Activated naive CD8-positive, alpha-beta T cell treated with anti-CD3 and anti-CD28 coated beads, Interleukin-2, amount 50 U/mL, for 24 hours (primary cell): Measurements from ENCODE around the gene CBX4.

ENCODE experiments used
- ATAC-seq: fragments of 150-1000 bp; cut with Tn5 transposase; one replicate; pipeline ENCODE4 v1.10.0; 2021
- DNase-seq: peaks from one replicate; pipeline ENCODE4 v3.0.0; 2021
- H3K27ac Mint-ChIP-seq: one replicate; pipeline ENCODE4 v1.8.0; 2021; ENCODE audit warnings: mild to moderate bottlenecking, mixed read lengths
- H3K27me3 Mint-ChIP-seq: one replicate; pipeline ENCODE4 v1.8.0; 2021; ENCODE audit warnings: mixed read lengths
- H3K36me3 Mint-ChIP-seq: one replicate; pipeline ENCODE4 v1.8.0; 2021; ENCODE audit warnings: low read depth, mixed read lengths
- H3K4me1 Mint-ChIP-seq: one replicate; pipeline ENCODE4 v1.8.0; 2021; ENCODE audit warnings: mixed read lengths
- H3K4me3 Mint-ChIP-seq: one replicate; pipeline ENCODE4 v1.8.0; 2021; ENCODE audit warnings: mild to moderate bottlenecking, moderate library complexity, mixed read lengths
- H3K9me3 Mint-ChIP-seq: one replicate; pipeline ENCODE4 v1.8.0; 2021; ENCODE audit warnings: mixed read lengths

CBX4 gene

DNA sequence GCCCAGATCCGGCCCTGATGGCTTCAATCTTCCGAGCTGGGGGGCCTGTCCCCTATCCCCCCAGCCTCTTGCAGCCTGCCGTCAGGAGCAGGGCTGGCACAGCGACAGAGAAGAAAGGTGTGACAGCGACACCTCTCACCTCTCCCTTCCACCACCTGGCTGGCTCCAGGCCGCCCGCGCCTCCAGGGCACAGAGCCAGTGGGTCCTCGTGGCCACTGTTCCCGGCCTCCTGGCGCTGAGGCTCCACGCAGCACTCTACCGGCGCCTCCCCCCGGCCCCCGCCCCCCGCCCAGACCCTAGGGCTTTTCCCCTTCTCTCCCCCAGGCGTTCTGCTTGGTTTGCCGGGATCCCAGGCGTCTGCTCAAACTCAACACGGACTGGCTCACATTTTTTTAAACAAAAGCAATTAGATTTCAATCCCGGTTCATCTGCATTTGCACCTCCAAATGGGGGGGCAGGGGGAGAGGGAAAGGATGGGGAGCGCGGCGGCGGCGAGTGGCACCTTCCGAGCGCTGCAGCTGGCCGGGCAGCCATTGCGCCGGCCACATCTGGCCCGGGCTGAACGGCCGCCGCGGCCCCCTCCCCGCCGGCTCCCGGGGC, 29.6 kb downstream of the CBX4 start:
- no peak overlapping the region for H3K4me3 Mint-ChIP-seq
- DNase-seq (no peak), ATAC-seq (no peak)
- peaks cover 73% of the 10 kb centered on the region for H3K27me3 Mint-ChIP-seq
- H3K4me1 Mint-ChIP-seq: peaks cover 47% of the 10 kb centered on the region
- no peaks in the 10 kb centered on the region for H3K9me3 Mint-ChIP-seq
- H3K27ac Mint-ChIP-seq: no peak overlapping the region
- no peaks in the 10 kb centered on the region for H3K36me3 Mint-ChIP-seq

DNA sequence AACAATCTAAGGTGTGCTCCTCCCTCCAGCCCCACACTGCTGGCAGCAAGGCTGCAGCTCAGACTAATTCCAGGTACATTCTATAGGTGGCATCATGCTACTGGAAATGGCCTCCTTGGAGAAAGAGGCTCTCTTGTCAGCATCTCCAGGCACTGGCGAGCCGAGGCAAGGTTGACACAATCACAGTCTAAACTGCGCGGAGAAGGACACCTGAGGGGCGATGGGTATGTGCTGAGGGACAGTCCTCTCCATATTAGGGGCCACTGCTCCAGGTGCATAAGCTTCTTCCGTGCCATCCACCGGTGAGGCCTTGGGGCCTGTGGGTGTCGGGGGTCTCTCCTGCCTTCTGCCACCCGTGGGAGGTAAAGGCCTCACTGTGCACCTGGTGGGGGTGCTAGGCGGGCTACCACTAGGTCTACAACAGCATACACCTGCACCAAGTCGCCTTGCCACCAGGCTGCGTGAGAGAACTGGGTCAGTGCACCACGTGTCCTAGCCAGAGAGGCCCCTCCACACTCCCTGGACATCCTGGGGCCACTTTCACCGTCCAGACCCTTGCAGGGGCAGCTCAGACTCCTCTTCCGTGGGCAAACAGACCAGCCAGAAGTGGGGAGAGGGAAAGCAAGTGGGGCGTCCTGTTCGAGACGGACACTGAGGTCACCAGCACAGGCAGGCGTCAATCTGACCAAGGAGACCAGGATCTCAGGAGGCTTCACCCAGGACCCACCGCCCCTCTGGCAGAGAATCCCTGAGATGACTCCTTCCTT, 30.3 kb downstream of the CBX4 start:
- H3K27me3 Mint-ChIP-seq: peaks cover 71% of the 10 kb centered on the region
- no peak for DNase-seq
- H3K4me1 Mint-ChIP-seq: peaks cover 45% of the 10 kb centered on the region
- H3K36me3 Mint-ChIP-seq: no peaks in the 10 kb centered on the region
- no peak overlapping the region for H3K27ac Mint-ChIP-seq
- H3K9me3 Mint-ChIP-seq: no peaks in the 10 kb centered on the region
- no peak for ATAC-seq
- no peak overlapping the region for H3K4me3 Mint-ChIP-seq

DNA sequence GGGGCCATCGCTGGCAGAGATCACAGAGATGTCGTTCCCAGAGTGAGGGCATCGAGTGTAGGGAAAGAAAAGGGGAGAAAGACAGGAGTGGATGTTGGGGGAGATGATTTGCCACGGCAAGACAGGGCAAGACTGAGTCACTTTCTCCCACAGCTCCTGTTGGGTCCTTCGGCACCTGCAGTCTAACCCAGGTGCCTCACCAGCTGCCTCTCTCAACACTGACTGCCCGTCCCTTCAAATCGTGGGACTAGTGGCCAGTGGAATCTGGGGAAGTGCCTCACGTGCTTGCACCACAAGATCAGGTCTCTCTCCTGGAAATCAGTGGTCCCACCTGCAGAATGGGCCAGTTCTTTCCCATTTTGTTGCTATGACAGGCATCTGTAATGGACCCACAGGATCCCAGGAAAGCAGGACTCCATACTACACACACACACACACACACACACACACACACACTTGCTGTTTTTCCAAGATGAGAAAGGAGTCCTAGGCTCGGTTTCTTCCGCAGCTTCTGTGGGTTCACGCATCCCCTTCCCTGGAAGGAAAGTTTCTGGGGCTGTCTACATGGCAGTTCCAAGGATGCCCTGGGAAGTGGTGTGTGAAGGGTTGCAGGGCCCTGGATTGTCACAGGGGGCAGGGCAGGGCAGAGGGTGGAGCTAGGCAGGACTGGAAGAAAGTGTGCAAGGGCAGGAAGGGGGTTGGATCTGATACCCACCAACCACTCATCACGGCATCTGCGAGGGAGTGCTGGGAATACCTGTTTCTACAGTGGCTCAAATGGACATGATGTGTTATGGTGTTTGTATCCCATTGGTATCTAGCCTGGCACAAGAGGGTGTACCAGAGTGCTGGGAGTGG, 32.1 kb downstream of the CBX4 start:
- Mint-ChIP-seq H3K36me3 (no peaks in the 10 kb centered on the region), H3K4me3 (no peak overlapping the region), H3K27me3 (peaks cover 72% of the 10 kb centered on the region), H3K4me1 (peaks cover 51% of the 10 kb centered on the region), H3K27ac (peak overlapping the region; percentile 60), H3K9me3 (no peaks in the 10 kb centered on the region)
- DNase-seq (no peak), ATAC-seq (no peak)

DNA sequence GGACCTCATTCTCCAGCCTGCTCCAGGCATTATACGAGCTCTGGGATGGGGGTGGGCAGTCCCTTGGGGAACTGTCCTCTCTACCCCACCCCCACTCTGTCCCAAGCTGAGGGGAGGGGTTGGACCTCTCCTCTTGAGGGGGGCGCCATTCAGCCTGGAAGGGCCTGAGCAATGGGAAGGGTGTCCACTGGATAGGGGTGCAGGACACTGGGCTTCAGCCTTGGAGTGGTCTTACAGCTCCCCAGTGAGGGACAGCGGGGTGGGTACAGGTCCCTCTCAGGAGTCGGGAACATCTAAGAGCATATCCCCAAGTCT, 32.8 kb downstream of the CBX4 start:
- DNase-seq (no peak), ATAC-seq (no peak)
- Mint-ChIP-seq H3K4me3 (no peak overlapping the region), H3K27me3 (peaks cover 72% of the 10 kb centered on the region), H3K36me3 (no peaks in the 10 kb centered on the region), H3K27ac (peak overlapping the region; percentile 60), H3K9me3 (no peaks in the 10 kb centered on the region), H3K4me1 (peaks cover 50% of the 10 kb centered on the region)

DNA sequence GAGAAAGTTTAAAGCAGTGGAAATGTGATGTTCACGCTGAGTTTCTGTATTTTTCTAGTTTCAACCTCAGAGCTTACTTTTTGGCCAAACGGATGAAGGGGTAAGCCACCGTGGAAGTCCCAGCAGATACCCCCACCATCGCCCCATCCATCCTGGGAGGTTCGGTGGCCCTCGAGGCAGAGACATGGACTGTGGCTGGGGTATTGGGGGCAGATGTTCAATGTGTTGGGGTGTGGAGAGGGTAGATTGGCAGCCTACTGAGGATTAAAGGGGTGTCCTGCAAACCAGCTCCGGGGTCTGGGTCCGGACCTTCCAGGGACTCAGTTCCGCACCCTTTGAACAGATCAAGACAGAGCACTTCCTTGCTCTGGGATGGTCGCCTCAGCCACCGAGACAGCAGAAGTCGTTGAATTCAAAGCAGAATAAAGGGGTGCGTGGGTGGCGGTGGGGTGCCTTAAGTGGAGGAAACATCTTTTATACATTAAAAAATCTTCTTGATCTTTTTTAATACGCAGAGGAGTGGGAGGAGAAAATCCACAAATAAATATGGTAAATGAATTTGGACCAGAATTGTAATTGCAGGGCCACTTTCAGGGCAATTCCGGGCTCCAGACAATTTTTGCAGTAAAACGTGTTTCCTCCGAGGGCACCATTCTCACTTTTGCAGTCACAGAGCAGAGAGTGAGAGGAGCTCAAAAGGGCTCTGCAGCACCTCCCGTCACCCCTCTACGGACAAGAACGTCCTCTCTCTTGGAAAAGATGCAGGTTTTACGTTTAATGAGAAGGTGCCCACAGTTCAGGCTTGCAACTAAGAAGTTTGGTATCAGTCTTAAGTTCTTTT, 34.2 kb downstream of the CBX4 start:
- peaks cover 76% of the 10 kb centered on the region for H3K27me3 Mint-ChIP-seq
- no peak for DNase-seq
- peak overlapping the region; percentile 79 for H3K27ac Mint-ChIP-seq
- H3K36me3 Mint-ChIP-seq: peaks cover 2% of the 10 kb centered on the region
- peak; percentile 6 for ATAC-seq
- peak overlapping the region; percentile 60 for H3K4me3 Mint-ChIP-seq
- H3K9me3 Mint-ChIP-seq: no peaks in the 10 kb centered on the region
- peaks cover 53% of the 10 kb centered on the region for H3K4me1 Mint-ChIP-seq

DNA sequence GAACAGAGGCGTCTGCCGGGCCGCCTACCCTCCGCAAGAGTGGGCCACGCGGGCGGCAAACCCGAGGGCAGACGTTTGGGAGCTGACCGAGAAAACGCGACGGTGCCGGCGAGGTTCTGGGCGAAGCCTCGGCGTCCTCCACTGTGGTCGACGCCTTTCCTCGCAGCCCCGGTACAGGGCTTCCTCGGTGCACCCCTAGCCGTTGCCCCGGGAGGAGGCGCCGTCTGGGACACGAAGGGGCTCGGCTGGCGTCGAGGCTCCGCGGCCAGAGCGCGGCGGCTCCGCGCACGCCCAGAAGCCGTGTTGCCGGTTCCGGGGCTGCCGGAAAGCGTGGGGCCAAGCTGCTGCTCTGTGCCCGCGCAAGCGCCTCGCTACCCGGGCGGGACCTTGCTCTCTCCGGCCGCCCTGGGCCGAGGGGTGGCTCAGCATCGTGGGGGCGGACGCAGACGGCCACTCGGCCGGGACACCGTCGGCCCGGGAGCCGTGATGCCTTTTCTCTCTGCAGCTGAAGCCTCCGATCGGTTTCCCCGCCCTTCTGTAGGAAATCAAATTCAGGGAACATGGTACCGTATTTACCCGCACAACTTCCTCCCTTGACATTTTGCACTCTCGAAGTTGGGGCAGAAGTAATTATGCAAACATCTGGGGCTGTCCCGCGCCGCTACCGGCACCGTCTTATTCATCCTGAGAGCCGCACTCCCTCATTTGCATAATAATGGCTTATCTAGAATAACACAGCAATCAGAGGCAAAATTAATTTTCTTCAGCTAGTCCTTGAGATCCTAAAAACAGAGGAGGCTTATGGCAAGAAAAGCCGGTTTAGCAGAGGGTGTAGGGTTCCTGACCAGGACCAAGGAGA, 35.0 kb downstream of the CBX4 start:
- ATAC-seq: peak; percentile 88
- Mint-ChIP-seq H3K27ac (peak overlapping the region; percentile 79), H3K36me3 (peaks cover 2% of the 10 kb centered on the region), H3K27me3 (peaks cover 80% of the 10 kb centered on the region), H3K4me1 (peaks cover 60% of the 10 kb centered on the region), H3K4me3 (peak overlapping the region; percentile 60), H3K9me3 (no peaks in the 10 kb centered on the region)
- peak; percentile 76 for DNase-seq

DNA sequence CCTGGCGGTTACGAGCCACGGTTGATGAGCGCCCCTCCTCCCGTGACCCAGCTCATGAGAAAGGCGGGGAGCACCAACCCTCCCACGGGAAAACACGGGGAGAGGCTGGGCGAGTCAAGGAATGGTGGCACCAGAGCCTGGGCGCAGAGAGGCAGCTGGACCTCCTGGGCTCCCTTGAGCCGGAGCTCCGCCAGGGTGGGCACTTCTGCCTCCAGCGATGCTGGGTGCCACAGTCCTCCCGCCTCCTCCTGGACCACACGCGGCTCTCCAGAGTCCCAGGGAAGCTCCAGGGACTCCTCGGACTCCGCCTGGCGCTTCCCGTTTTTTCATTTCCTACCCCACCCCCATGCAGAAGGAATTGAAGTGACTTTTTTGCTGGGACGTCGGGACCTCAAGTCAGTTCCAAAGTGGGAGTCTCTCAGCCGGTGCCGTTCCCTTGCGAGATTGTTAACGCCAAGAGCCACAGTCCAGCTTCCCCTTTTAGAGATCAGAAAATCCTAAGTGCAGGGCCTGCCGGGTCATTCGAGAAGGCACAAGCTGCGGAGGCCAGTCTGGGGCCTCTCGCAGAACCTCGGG, 35.7 kb downstream of the CBX4 start:
- ATAC-seq: no peak
- Mint-ChIP-seq H3K4me1 (peaks cover 64% of the 10 kb centered on the region), H3K36me3 (peaks cover 2% of the 10 kb centered on the region), H3K27ac (no peak overlapping the region), H3K4me3 (no peak overlapping the region), H3K27me3 (peaks cover 78% of the 10 kb centered on the region), H3K9me3 (no peaks in the 10 kb centered on the region)
- DNase-seq: no peak

DNA sequence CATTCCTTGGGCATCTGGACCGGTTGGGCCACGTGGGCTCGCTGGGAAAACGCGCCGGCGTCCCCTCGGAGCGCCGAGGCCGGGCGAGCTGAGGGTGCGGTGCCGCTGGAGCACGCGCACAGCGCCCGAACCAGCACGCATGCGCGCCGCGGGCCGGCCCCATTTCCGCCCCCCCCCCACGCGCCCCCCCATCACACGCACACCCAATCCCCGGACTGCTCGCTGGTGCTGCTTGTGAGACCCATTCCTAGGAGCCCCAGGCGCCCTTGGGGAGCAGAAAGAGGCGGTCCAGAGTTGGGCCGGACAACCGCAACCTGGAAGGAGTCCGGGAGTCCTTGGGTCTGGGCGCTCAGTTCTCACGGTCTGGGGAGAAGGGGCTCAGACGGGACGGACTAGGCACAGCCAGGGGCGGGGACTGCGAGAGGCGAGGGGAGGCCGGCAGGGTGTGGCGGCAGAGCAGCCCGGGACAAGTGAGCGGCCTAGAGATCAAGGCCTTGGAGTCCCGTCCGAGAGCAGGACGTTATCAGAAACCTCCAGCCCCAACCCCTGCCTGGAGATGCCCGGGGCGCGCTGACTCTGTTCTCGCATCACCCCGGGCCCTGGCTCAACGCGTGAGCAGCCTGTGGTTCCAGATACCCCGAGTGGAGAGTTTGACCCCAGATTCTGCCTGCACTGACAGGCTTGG, 36.4 kb downstream of the CBX4 start:
- ATAC-seq (no peak), DNase-seq (no peak)
- Mint-ChIP-seq H3K27me3 (peaks cover 73% of the 10 kb centered on the region), H3K9me3 (no peaks in the 10 kb centered on the region), H3K4me1 (peaks cover 67% of the 10 kb centered on the region), H3K36me3 (peaks cover 2% of the 10 kb centered on the region), H3K27ac (no peak overlapping the region), H3K4me3 (no peak overlapping the region)

DNA sequence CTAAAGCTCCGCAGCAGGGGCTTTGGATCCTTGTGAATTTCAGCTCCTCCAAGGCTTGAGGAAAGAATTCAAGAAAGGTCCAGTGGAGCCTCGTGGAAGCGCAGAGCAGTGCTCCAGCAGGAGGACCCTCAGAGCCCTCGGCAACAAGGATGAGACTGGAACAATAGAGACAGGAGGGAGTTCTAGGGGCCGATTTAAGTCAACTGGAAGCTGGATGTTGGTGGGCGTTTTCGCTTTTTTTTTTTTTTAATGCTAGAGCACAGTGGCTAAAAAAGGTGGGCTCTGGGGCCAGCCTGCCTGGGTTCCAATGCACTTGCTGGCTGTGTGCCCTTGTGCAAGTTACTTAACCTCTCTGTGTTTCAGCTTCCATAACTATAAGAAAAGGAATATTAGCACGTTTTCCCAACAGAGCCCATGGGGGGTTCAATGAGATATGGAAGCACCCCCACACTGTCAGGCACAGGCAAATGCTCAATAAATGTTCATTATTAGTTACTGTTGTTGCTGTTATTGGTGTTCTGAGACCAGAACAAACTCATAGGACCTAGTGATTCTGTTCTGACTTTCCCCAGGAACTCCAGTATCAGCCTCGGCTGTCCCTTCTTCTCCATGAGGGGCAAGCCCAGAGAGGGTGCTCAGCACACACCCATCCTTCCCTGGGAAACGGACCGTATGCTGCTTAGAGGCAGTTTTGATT, 37.1 kb downstream of the CBX4 start:
- Mint-ChIP-seq H3K4me1 (peaks cover 63% of the 10 kb centered on the region), H3K27ac (no peak overlapping the region)

DNA sequence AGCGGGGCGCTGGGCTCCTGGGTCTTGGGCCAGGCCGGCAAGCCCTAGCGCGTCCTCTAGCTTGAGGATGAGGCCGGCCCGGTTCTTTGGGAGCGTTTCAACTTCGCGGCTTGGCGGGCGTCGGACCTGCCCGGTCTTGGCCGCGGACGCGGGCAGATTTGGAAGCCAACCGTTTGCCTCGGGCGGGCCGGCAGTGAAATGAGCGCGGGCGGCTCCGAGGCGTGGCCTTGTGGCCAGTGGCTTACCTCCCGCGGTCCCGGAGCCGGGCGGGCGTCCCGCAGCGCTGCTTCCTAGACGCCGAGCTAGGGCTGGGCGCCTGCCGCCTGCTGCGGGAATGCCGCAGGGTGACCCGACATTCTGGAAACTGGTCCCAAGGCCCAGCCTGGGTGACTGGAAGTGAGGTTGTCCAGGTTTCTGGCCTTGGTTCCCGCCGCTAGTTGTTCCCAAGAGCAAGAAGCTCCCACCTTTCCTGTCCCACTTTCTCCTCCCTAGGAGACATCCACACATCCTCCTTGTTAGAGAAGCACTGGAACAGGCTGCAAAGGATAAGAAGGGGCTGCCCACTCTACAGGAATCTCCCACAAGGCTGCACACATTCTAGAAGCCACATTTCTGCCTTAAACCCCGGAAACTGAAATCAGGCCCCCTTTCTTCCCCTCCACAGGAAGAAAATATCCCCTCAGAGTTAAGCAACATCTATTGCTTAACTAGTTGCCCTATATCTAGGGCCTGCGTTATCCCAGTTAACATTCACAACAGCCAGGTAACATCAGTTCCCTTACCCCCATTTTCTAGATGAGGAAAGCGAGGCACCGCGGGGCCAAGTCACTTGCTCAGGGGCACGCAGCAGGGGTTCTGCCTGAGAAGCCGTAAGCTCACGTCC, 37.8 kb downstream of the CBX4 start:
- H3K4me1 Mint-ChIP-seq: peaks cover 58% of the 10 kb centered on the region
- no peaks in the 10 kb centered on the region for H3K9me3 Mint-ChIP-seq
- peaks cover 2% of the 10 kb centered on the region for H3K36me3 Mint-ChIP-seq
- H3K27me3 Mint-ChIP-seq: peaks cover 59% of the 10 kb centered on the region
- H3K4me3 Mint-ChIP-seq: no peak overlapping the region
- DNase-seq (no peak), ATAC-seq (no peak)
- no peak overlapping the region for H3K27ac Mint-ChIP-seq

More for the DNA sequence above, 37.1 kb downstream of the CBX4 start:
- no peaks in the 10 kb centered on the region for H3K9me3 Mint-ChIP-seq
- H3K36me3 Mint-ChIP-seq: peaks cover 2% of the 10 kb centered on the region
- DNase-seq (no peak), ATAC-seq (no peak)
- H3K27me3 Mint-ChIP-seq: peaks cover 67% of the 10 kb centered on the region
- no peak overlapping the region for H3K4me3 Mint-ChIP-seq

DNA sequence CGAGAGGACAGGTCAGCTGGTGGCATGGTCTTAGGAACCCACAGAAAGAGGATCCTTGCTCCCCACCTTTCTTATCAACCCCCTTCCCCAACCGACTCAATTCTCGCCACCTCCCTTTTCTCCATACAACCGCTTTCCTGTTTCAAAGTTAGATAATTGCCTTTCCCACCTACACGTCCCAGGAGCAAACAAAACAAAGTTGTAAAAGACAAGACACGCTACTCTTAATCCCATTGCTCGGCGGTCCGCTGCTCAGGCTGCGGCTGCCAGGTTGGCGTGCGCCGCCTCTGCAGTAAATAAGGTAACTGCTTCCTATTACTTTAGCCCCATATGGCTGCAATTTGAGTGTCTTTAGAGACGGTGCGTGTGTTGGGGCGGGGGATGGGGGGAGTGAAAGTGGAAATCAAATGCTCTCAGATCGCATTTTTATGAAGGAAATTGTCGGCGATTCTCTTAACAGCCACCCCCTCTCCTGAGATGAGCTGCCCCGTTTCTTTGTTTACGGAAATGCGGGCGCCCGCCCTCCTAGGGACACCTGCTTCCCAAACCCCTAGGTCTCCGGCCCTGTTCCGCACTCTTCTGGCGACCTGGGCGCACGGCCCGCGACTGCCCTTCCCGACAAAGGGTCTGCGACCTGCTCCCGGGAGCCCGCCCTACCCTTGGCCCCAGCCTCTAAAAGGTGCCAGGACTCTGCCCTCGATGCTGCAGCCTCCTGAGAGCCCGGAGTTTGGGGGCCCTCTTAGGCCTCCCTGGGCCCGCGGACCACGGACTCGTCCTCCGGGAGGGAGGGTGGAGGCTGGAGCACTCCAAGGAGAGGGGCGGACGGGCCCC, 38.7 kb downstream of the CBX4 start:
- ATAC-seq (no peak), DNase-seq (no peak)
- peaks cover 2% of the 10 kb centered on the region for H3K36me3 Mint-ChIP-seq
- peak overlapping the region; percentile 65 for H3K27ac Mint-ChIP-seq
- H3K9me3 Mint-ChIP-seq: no peaks in the 10 kb centered on the region
- peaks cover 53% of the 10 kb centered on the region for H3K27me3 Mint-ChIP-seq
- peaks cover 62% of the 10 kb centered on the region for H3K4me1 Mint-ChIP-seq
- peak overlapping the region; percentile 64 for H3K4me3 Mint-ChIP-seq
